ENCODE results near the gene PPP1R37.

- TF ChIP-seq, protein P1, sequence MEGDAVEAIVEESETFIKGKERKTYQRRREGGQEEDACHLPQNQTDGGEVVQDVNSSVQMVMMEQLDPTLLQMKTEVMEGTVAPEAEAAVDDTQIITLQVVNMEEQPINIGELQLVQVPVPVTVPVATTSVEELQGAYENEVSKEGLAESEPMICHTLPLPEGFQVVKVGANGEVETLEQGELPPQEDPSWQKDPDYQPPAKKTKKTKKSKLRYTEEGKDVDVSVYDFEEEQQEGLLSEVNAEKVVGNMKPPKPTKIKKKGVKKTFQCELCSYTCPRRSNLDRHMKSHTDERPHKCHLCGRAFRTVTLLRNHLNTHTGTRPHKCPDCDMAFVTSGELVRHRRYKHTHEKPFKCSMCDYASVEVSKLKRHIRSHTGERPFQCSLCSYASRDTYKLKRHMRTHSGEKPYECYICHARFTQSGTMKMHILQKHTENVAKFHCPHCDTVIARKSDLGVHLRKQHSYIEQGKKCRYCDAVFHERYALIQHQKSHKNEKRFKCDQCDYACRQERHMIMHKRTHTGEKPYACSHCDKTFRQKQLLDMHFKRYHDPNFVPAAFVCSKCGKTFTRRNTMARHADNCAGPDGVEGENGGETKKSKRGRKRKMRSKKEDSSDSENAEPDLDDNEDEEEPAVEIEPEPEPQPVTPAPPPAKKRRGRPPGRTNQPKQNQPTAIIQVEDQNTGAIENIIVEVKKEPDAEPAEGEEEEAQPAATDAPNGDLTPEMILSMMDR (conservative IDR thresholded peaks at IDR 0.05), result no peak
- no peak for TF ChIP-seq ZFX (IDR thresholded peaks at IDR 0.05)
Measured at GRCh38 chr19:45121827-45122345, 28.9 kb downstream of the PPP1R37 start.

Data from C4-2B (cell line).